ENCODE data around the gene FLYWCH1.

DNA sequence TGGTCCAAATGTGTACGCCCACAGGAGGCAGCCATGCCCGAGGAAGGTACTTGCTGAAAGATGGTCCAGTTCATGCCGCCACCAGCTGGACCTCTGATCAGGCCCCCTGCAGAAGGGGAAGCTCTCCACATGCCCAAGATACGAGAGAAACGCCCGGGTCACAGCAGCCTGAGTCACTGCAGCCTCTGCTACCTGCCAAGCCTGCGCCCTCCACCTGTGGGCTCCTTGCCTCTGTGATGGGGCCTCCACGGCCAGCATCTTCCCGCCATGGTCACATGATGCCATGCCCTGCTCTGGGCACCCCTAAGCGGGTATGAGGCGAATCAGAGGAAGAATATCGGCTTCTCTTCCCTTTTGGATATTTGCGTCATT, 38.6 kb downstream of the FLYWCH1 start:
- no peak for TF ChIP-seq TAF1 (IDR thresholded peaks at IDR 0.05; ENCODE audit: borderline replicate concordance, insufficient read depth, low read length)
- TF ChIP-seq POLR2AphosphoS5 (IDR thresholded peaks at IDR 0.05; ENCODE audit: low read depth, low read length): no peak

Measured in PFSK-1 (cell line).